ENCODE data around the gene NRXN3. TPM values are rescaled to one million over a fixed set of nuclear protein-coding genes. Genes with fewer than 3 reads are reported as not detected.

The NRXN3 gene
- total and polyA plus RNA-seq, 4 donors = 21.9 to 73.4 (median 65.7) TPM

- Histone ChIP-seq H3K27me3 (ENCODE audit: control insufficient read depth, insufficient read depth, low read length) (no peaks in the 10 kb centered on the region), H3K9me3 (ENCODE audit: control insufficient read depth, insufficient read depth, low read length) (no peaks in the 10 kb centered on the region), H3K36me3 (ENCODE audit: control insufficient read depth, insufficient read depth, low read length) (no peaks in the 10 kb centered on the region), H3K4me1 (ENCODE audit: control insufficient read depth, insufficient read depth, low read length) (no peaks in the 10 kb centered on the region), H3K27ac (ENCODE audit: low read depth, low read length) (no peak overlapping the region), H3K4me3 (ENCODE audit: low read depth, low read length) (no peak overlapping the region)
- WGBS (ENCODE audit: insufficient coverage) = no CpG with 5 or more reads among the region's 4 CpGs
- DNase-seq (ENCODE audit: low read depth in 4 of 6, low spot score in 6 of 6) = peak in 1 of 6 donors; percentile 47
Observed at GRCh38 chr14:79179985-79180384, 1009.8 kb downstream of the NRXN3 start.

- no peak for DNase-seq (ENCODE audit: low read depth in 4 of 6, low spot score in 6 of 6)
- Histone ChIP-seq H3K9me3 (ENCODE audit: control insufficient read depth, insufficient read depth, low read length) (no peaks in the 10 kb centered on the region), H3K4me1 (ENCODE audit: control insufficient read depth, insufficient read depth, low read length) (no peaks in the 10 kb centered on the region), H3K27me3 (ENCODE audit: control insufficient read depth, insufficient read depth, low read length) (no peaks in the 10 kb centered on the region), H3K36me3 (ENCODE audit: control insufficient read depth, insufficient read depth, low read length) (no peaks in the 10 kb centered on the region), H3K27ac (ENCODE audit: low read depth, low read length) (no peak overlapping the region), H3K4me3 (ENCODE audit: low read depth, low read length) (no peak overlapping the region)
- WGBS (ENCODE audit: insufficient coverage) = no CpG with 5 or more reads among the region's 4 CpGs
Observed at GRCh38 chr14:79180656-79181055, 1010.5 kb downstream of the NRXN3 start.

GRCh38 chr14:79186523-79186922 is 1016.4 kb downstream of the NRXN3 start:
- Histone ChIP-seq H3K4me3 (ENCODE audit: low read depth, low read length) (no peak overlapping the region), H3K4me1 (ENCODE audit: control insufficient read depth, insufficient read depth, low read length) (no peaks in the 10 kb centered on the region), H3K9me3 (ENCODE audit: control insufficient read depth, insufficient read depth, low read length) (peaks cover 1% of the 10 kb centered on the region), H3K36me3 (ENCODE audit: control insufficient read depth, insufficient read depth, low read length) (no peaks in the 10 kb centered on the region), H3K27ac (ENCODE audit: low read depth, low read length) (no peak overlapping the region), H3K27me3 (ENCODE audit: control insufficient read depth, insufficient read depth, low read length) (no peaks in the 10 kb centered on the region)
- WGBS (ENCODE audit: insufficient coverage) = no CpG with 5 or more reads among the region's 3 CpGs
- no peak for DNase-seq (ENCODE audit: low read depth in 4 of 6, low spot score in 6 of 6)

GRCh38 chr14:79193689-79194477 is 1023.7 kb downstream of the NRXN3 start:
- no peaks in the 10 kb centered on the region for H3K9me3 ChIP-seq (ENCODE audit: control insufficient read depth, insufficient read depth, low read length)
- H3K4me1 ChIP-seq (ENCODE audit: control insufficient read depth, insufficient read depth, low read length) = no peaks in the 10 kb centered on the region
- DNase-seq (ENCODE audit: low read depth in 4 of 6, low spot score in 6 of 6) = no peak
- no peaks in the 10 kb centered on the region for H3K36me3 ChIP-seq (ENCODE audit: control insufficient read depth, insufficient read depth, low read length)
- no peaks in the 10 kb centered on the region for H3K27me3 ChIP-seq (ENCODE audit: control insufficient read depth, insufficient read depth, low read length)
- H3K4me3 ChIP-seq (ENCODE audit: low read depth, low read length) = no peak overlapping the region
- H3K27ac ChIP-seq (ENCODE audit: low read depth, low read length) = no peak overlapping the region
- 80% methylated on average over 1 of the region's 5 CpGs for WGBS (ENCODE audit: insufficient coverage)

- no peak for DNase-seq (ENCODE audit: low read depth in 4 of 6, low spot score in 6 of 6)
Observed at GRCh38 chr14:79196216-79196615, 1026.0 kb downstream of the NRXN3 start.

GRCh38 chr14:79197516-79197915 is 1027.3 kb downstream of the NRXN3 start:
- no peak for DNase-seq (ENCODE audit: low read depth in 4 of 6, low spot score in 6 of 6)
- WGBS (ENCODE audit: insufficient coverage) = 100% methylated on average over 2 of the region's 6 CpGs
- no peaks in the 10 kb centered on the region for H3K36me3 ChIP-seq (ENCODE audit: control insufficient read depth, insufficient read depth, low read length)

More at GRCh38 chr14:79196216-79196615, 1026.0 kb downstream of the NRXN3 start:
- Histone ChIP-seq H3K27ac (ENCODE audit: low read depth, low read length) (no peak overlapping the region), H3K9me3 (ENCODE audit: control insufficient read depth, insufficient read depth, low read length) (no peaks in the 10 kb centered on the region), H3K4me1 (ENCODE audit: control insufficient read depth, insufficient read depth, low read length) (no peaks in the 10 kb centered on the region), H3K36me3 (ENCODE audit: control insufficient read depth, insufficient read depth, low read length) (no peaks in the 10 kb centered on the region), H3K27me3 (ENCODE audit: control insufficient read depth, insufficient read depth, low read length) (no peaks in the 10 kb centered on the region), H3K4me3 (ENCODE audit: low read depth, low read length) (no peak overlapping the region)
- WGBS (ENCODE audit: insufficient coverage) = no CpG with 5 or more reads among the region's 1 CpG

GRCh38 chr14:79199217-79199616 is 1029.0 kb downstream of the NRXN3 start:
- H3K27me3 ChIP-seq (ENCODE audit: control insufficient read depth, insufficient read depth, low read length) = no peaks in the 10 kb centered on the region
- H3K4me3 ChIP-seq (ENCODE audit: low read depth, low read length) = no peak overlapping the region
- H3K9me3 ChIP-seq (ENCODE audit: control insufficient read depth, insufficient read depth, low read length) = no peaks in the 10 kb centered on the region
- no CpG with 5 or more reads among the region's 4 CpGs for WGBS (ENCODE audit: insufficient coverage)
- H3K27ac ChIP-seq (ENCODE audit: low read depth, low read length) = no peak overlapping the region
- no peaks in the 10 kb centered on the region for H3K4me1 ChIP-seq (ENCODE audit: control insufficient read depth, insufficient read depth, low read length)
- no peak for DNase-seq (ENCODE audit: low read depth in 4 of 6, low spot score in 6 of 6)
- no peaks in the 10 kb centered on the region for H3K36me3 ChIP-seq (ENCODE audit: control insufficient read depth, insufficient read depth, low read length)

More at GRCh38 chr14:79197516-79197915, 1027.3 kb downstream of the NRXN3 start:
- H3K27me3 ChIP-seq (ENCODE audit: control insufficient read depth, insufficient read depth, low read length) = no peaks in the 10 kb centered on the region
- H3K4me1 ChIP-seq (ENCODE audit: control insufficient read depth, insufficient read depth, low read length) = no peaks in the 10 kb centered on the region
- H3K4me3 ChIP-seq (ENCODE audit: low read depth, low read length) = no peak overlapping the region
- H3K9me3 ChIP-seq (ENCODE audit: control insufficient read depth, insufficient read depth, low read length) = no peaks in the 10 kb centered on the region
- H3K27ac ChIP-seq (ENCODE audit: low read depth, low read length) = no peak overlapping the region

- Histone ChIP-seq H3K27ac (ENCODE audit: low read depth, low read length) (no peak overlapping the region), H3K9me3 (ENCODE audit: control insufficient read depth, insufficient read depth, low read length) (no peaks in the 10 kb centered on the region), H3K4me1 (ENCODE audit: control insufficient read depth, insufficient read depth, low read length) (no peaks in the 10 kb centered on the region), H3K36me3 (ENCODE audit: control insufficient read depth, insufficient read depth, low read length) (no peaks in the 10 kb centered on the region), H3K4me3 (ENCODE audit: low read depth, low read length) (no peak overlapping the region), H3K27me3 (ENCODE audit: control insufficient read depth, insufficient read depth, low read length) (no peaks in the 10 kb centered on the region)
- no CpG with 5 or more reads among the region's 3 CpGs for WGBS (ENCODE audit: insufficient coverage)
- no peak for DNase-seq (ENCODE audit: low read depth in 4 of 6, low spot score in 6 of 6)
Observed at GRCh38 chr14:79201564-79202207, 1031.5 kb downstream of the NRXN3 start.

- Histone ChIP-seq H3K4me1 (ENCODE audit: control insufficient read depth, insufficient read depth, low read length) (no peaks in the 10 kb centered on the region), H3K36me3 (ENCODE audit: control insufficient read depth, insufficient read depth, low read length) (no peaks in the 10 kb centered on the region), H3K4me3 (ENCODE audit: low read depth, low read length) (no peak overlapping the region), H3K9me3 (ENCODE audit: control insufficient read depth, insufficient read depth, low read length) (no peaks in the 10 kb centered on the region), H3K27me3 (ENCODE audit: control insufficient read depth, insufficient read depth, low read length) (no peaks in the 10 kb centered on the region), H3K27ac (ENCODE audit: low read depth, low read length) (no peak overlapping the region)
- DNase-seq (ENCODE audit: low read depth in 4 of 6, low spot score in 6 of 6) = peak in 1 of 6 donors; percentile 41
Observed at GRCh38 chr14:79204591-79204990, 1034.4 kb downstream of the NRXN3 start.

GRCh38 chr14:79209418-79209817 is 1039.2 kb downstream of the NRXN3 start:
- H3K4me1 ChIP-seq (ENCODE audit: control insufficient read depth, insufficient read depth, low read length) = no peaks in the 10 kb centered on the region
- H3K4me3 ChIP-seq (ENCODE audit: low read depth, low read length) = no peak overlapping the region
- H3K9me3 ChIP-seq (ENCODE audit: control insufficient read depth, insufficient read depth, low read length) = no peaks in the 10 kb centered on the region
- no peaks in the 10 kb centered on the region for H3K36me3 ChIP-seq (ENCODE audit: control insufficient read depth, insufficient read depth, low read length)
- H3K27me3 ChIP-seq (ENCODE audit: control insufficient read depth, insufficient read depth, low read length) = no peaks in the 10 kb centered on the region
- WGBS (ENCODE audit: insufficient coverage) = no CpG with 5 or more reads among the region's 2 CpGs
- H3K27ac ChIP-seq (ENCODE audit: low read depth, low read length) = no peak overlapping the region
- DNase-seq (ENCODE audit: low read depth in 4 of 6, low spot score in 6 of 6) = no peak
